K562 (cell line): ENCODE measurements around the gene F9. TPM values are rescaled to one million over a fixed set of nuclear protein-coding genes. Genes with fewer than 3 reads are reported as not detected.

ENCODE experiments used
- ATAC-seq: fragments of 200-7000 bp; cut with Tn5 transposase; 3 replicates; pipeline ENCODE4 v1.9.1; 2020; ENCODE audit warnings: moderate library complexity
- BruUV-seq: library from RNA; stranded (reverse); fragments of 400-500 nt; replicated peaks from 2 replicates; lab custom pipeline; 2021; lab: Mats Ljungman, UMichigan
- CTCF ChIA-PET: fragments of 300-600 bp; formaldehyde crosslinking; extraction: SDS; loops from one replicate; lab custom pipeline; 2021; ENCODE audit warnings: low intra/inter-chr PET ratio; lab: Yijun Ruan, JAX
- POLR2A ChIA-PET: fragments of 300-600, 350-650 bp; sonication (Branson Sonifier 250); formaldehyde crosslinking; extraction: SDS; loops from one replicate; lab custom pipeline; 2021; ENCODE audit warnings: antibody characterized with exemption, inconsistent platforms; lab: Yijun Ruan, JAX
- DNase-seq, 4 experiments: peaks; one replicate each; pipeline versions ENCODE4 v3.0.0 to v3.0.0-alpha.2; 2011 to 2018; ENCODE audit warnings: low spot score in 3 of 4, mixed read lengths in 3 of 4; ENCODE audit errors: extremely low read depth in 1 of 4
- FAIRE-seq: peaks from 2 replicates; lab custom pipeline; 2011; peaks lifted over from hg19 to GRCh38; lab: Jason Lieb, UNC
- H2AFZ ChIP-seq: 2 replicates; pipeline ENCODE4 v1.6.0; 2011; ENCODE audit warnings: low read depth, low read length, control low read depth, inconsistent platforms
- H3K27ac ChIP-seq: fragments of 200-600 bp; 3 replicates; pipeline ENCODE4 v1.8.0; 2011; ENCODE audit warnings: low read depth, mild to moderate bottlenecking, control low read depth, inconsistent platforms, low read length, moderate library complexity, mixed read lengths; ENCODE audit errors: extremely low read depth
- H3K27me3 ChIP-seq, 2 experiments: fragments of 300-600 bp in 1 of 2; 2 replicates in 1 of 2; 3 replicates in 1 of 2; pipeline versions ENCODE4 v1.6.0 to v1.8.0; 2011; ENCODE audit warnings: inconsistent platforms in 2 of 2, low read length in 2 of 2, mild to moderate bottlenecking in 1 of 2, mixed read lengths in 1 of 2, moderate library complexity in 1 of 2; ENCODE audit not compliant: control insufficient read depth in 2 of 2, insufficient read depth in 2 of 2
- H3K36me3 ChIP-seq: fragments of 300-600 bp; 3 replicates; pipeline ENCODE4 v1.8.0; 2011; ENCODE audit warnings: mild to moderate bottlenecking, low read length, inconsistent platforms; ENCODE audit not compliant: control insufficient read depth, insufficient read depth
- H3K4me1 ChIP-seq, 2 experiments: fragments of 200-600 bp in 1 of 2; replicated peaks in 1 of 2; 2 replicates in 1 of 2; 3 replicates in 1 of 2; pipeline versions ENCODE4 v1.5.1 to v1.8.0; 2011; ENCODE audit warnings: inconsistent platforms in 2 of 2, low read length in 2 of 2, mild to moderate bottlenecking in 1 of 2, mixed read lengths in 1 of 2, moderate library complexity in 1 of 2; ENCODE audit not compliant: control insufficient read depth in 2 of 2, insufficient read depth in 2 of 2
- H3K4me2 ChIP-seq: 2 replicates; pipeline ENCODE4 v1.6.1; 2011; ENCODE audit warnings: low read length, control low read depth, inconsistent platforms, mixed read lengths; ENCODE audit not compliant: insufficient read depth
- H3K4me3 ChIP-seq: fragments of 200-600 bp; sonication (generic), shearing (Covaris generic); 2 replicates; pipeline ENCODE4 v1.5.1; 2016; ENCODE audit warnings: control low read depth, inconsistent platforms
- H3K79me2 ChIP-seq: fragments of 200-600 bp; 3 replicates; pipeline ENCODE4 v1.8.0; 2011; ENCODE audit warnings: low read length, inconsistent platforms; ENCODE audit not compliant: control insufficient read depth, insufficient read depth
- H3K9ac ChIP-seq, 2 experiments: 2 replicates each; pipeline versions ENCODE4 v1.6.0 to v1.6.1; 2011; ENCODE audit warnings: low read depth in 2 of 2, low read length in 2 of 2, control low read depth in 1 of 2, inconsistent platforms in 1 of 2, mild to moderate bottlenecking in 1 of 2, mixed read lengths in 1 of 2; ENCODE audit not compliant: insufficient read depth in 1 of 2
- H3K9me1 ChIP-seq: one replicate; pipeline ENCODE4 v1.6.0; 2011; ENCODE audit warnings: inconsistent platforms, mild to moderate bottlenecking, low read length, moderate library complexity; ENCODE audit not compliant: control insufficient read depth, insufficient read depth
- H3K9me3 ChIP-seq: replicated peaks from 2 replicates; pipeline ENCODE4 v1.5.1; 2011; ENCODE audit warnings: low read depth, low read length, inconsistent platforms; ENCODE audit not compliant: control insufficient read depth, insufficient read depth
- H4K20me1 ChIP-seq: replicated peaks from 2 replicates; pipeline ENCODE4 v1.6.1; 2011; ENCODE audit warnings: low read length, inconsistent platforms, mixed read lengths; ENCODE audit not compliant: control insufficient read depth, insufficient read depth
- PHF21A ChIP-seq: fragments of 450-650 bp; IDR thresholded peaks from 2 replicates; pipeline ENCODE4 v1.6.1; 2017; ENCODE audit warnings: low read depth, borderline replicate concordance
- POLR2G ChIP-seq: fragments of 200-400 bp; formaldehyde crosslinking; IDR thresholded peaks from 2 replicates; pipeline ENCODE4 v1.6.1; 2017; ENCODE audit warnings: low read depth, mild to moderate bottlenecking, antibody characterized with exemption, low read length, moderate library complexity
- TBL1XR1 ChIP-seq, 2 experiments: IDR thresholded peaks; 2 replicates each; pipeline ENCODE4 v1.6.1; 2012; ENCODE audit warnings: improper control_type of control experiment in 2 of 2, low read length in 2 of 2, mild to moderate bottlenecking in 1 of 2
- ZNF133 ChIP-seq: fragments of 250-450 bp; sonication (Bioruptor Pico); IDR thresholded peaks from 2 replicates; pipeline ENCODE4 v1.4.0; 2020; ENCODE audit warnings: mild to moderate bottlenecking
- WGBS: fragments of 100-300 bp; shearing (Covaris generic); methylation state at CpG from one replicate; pipeline ENCODE4 v1.1.6; 2016; ENCODE audit warnings: low coverage, mixed read lengths; ENCODE audit not compliant: insufficient coverage; ENCODE audit errors: missing lambda C conversion rate; 5-methylcytosine and 5-hydroxymethylcytosine counted together
- in situ Hi-C: fragments of 300-500 bp; cut with MboI; formaldehyde crosslinking; loops from 4 replicates; pipeline ENCODE4 v1.15.0; 2018; ENCODE audit warnings: inconsistent platforms, mixed read lengths
- intact Hi-C: fragments of 100-400 bp; cut with micrococcal nuclease; formaldehyde crosslinking; loops from 2 replicates; pipeline ENCODE4 v1.14.2; 2022
- polyA plus RNA-seq, 8 experiments: library from polyadenylated mRNA; depleted of rRNA in 4 of 8; stranded (reverse) in 5 of 8; unstranded in 3 of 8; fragments of >200 nt; fragmentation: Nextera tagmentation in 2 of 8; fragmentation: Illumina TruSeq in 1 of 8; extraction: Ambion mirVana in 2 of 8; extraction: Trizol in 1 of 8; gene quantifications; 2 replicates each; pipeline versions ENCODE4 v1.2.1 to v1.2.3, GENCODE V29; 2011 to 2014; ENCODE audit warnings: inconsistent platforms in 1 of 8, missing spikeins in 1 of 8
- total RNA-seq, 7 experiments: library from RNA; depleted of rRNA in 6 of 7; stranded (reverse); fragments of >200 nt in 6 of 7; fragmentation: Illumina TruSeq in 2 of 7; extraction: Trizol in 2 of 7; gene quantifications; 2 replicates each; pipeline versions ENCODE4 v1.2.1 to v1.2.3, GENCODE V29; 2011 to 2021; ENCODE audit warnings: low replicate concordance in 1 of 7
- TF ChIP-seq, protein P1 (sequence below): fragments of 250-450 bp; sonication (Bioruptor Pico); IDR thresholded peaks from 2 replicates; pipeline ENCODE4 v1.4.0; 2020; ENCODE audit warnings: mild to moderate bottlenecking, moderate library complexity
- TF ChIP-seq, protein P2 (sequence below): sonication (generic); formaldehyde crosslinking; IDR thresholded peaks from 2 replicates; pipeline ENCODE4 v1.8.0; 2022; ENCODE audit warnings: mild to moderate bottlenecking, low read depth, missing genetic modification reagents
- TF ChIP-seq, protein P3 (sequence below): fragments of 450-650 bp; formaldehyde crosslinking; IDR thresholded peaks from 2 replicates; pipeline ENCODE4 v1.4.0; 2022; ENCODE audit warnings: missing genetic modification characterization

The F9 gene
- total and polyA plus RNA-seq, 9 of the 15 experiments (the other 6 are each of a cell fraction or from before 2014, with no cell fraction given), result 0.09 TPM; not detected in 8

DNA sequence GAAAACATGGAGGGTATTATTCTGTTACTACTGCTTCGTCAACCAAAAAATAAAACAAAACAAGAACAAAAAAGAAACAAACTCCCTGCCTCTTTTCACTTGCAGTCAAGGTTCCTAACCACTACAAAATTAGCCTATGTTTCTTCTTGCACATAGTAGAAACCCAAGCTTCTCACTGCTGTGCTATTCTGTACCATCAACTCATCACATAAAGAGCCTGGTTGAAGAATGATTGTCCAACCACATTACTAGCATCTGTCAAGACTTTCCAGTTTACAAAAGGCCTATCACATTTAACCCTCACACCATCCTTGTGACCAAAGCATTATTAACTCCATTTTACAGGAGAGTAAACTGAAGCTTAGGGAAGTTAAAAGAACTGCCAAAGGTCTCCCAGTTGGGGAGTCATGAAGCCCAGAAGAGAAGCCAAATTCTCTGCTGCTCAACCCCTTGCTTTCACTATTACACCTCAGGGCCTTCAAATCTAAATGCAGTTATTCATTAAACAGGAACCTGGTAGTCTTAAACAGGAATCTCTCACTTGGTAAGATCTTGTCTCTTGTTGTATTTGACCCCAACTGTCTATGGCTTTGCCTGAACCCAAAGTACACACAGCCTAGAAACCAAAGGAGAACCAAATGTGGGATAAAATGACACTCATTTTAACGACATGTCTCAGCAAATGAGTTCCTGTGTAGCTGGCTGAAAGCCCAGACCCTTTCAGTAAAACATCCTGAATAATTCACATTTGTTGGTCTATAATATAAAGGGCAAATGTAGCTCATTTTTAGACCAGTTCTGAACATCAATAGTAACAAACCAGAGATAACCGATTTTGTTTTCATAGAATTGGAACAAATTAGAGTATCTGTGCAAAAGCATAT, 8.6 kb downstream of the F9 start:
- in situ Hi-C loops, result no loop called here
- H3K4me3 ChIP-seq, result no peak overlapping the region
- H3K9me1 ChIP-seq, result no peaks in the 10 kb centered on the region
- no peaks in the 10 kb centered on the region for H3K9me3 ChIP-seq
- no peaks in the 10 kb centered on the region for H3K27me3 ChIP-seq
- 3% methylated on average over 3 of the region's 3 CpGs for WGBS
- BruUV-seq, result no TSS peak
- TF ChIP-seq, protein P1, sequence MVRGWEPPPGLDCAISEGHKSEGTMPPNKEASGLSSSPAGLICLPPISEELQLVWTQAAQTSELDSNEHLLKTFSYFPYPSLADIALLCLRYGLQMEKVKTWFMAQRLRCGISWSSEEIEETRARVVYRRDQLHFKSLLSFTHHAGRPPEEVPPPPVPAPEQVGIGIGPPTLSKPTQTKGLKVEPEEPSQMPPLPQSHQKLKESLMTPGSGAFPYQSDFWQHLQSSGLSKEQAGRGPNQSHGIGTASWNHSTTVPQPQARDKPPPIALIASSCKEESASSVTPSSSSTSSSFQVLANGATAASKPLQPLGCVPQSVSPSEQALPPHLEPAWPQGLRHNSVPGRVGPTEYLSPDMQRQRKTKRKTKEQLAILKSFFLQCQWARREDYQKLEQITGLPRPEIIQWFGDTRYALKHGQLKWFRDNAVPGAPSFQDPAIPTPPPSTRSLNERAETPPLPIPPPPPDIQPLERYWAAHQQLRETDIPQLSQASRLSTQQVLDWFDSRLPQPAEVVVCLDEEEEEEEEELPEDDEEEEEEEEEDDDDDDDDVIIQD (CRISPR knock-in tag), result no peak
- TF ChIP-seq, protein P2, sequence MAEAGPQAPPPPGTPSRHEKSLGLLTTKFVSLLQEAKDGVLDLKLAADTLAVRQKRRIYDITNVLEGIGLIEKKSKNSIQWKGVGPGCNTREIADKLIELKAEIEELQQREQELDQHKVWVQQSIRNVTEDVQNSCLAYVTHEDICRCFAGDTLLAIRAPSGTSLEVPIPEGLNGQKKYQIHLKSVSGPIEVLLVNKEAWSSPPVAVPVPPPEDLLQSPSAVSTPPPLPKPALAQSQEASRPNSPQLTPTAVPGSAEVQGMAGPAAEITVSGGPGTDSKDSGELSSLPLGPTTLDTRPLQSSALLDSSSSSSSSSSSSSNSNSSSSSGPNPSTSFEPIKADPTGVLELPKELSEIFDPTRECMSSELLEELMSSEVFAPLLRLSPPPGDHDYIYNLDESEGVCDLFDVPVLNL, result no peak
- TF ChIP-seq, protein P3, sequence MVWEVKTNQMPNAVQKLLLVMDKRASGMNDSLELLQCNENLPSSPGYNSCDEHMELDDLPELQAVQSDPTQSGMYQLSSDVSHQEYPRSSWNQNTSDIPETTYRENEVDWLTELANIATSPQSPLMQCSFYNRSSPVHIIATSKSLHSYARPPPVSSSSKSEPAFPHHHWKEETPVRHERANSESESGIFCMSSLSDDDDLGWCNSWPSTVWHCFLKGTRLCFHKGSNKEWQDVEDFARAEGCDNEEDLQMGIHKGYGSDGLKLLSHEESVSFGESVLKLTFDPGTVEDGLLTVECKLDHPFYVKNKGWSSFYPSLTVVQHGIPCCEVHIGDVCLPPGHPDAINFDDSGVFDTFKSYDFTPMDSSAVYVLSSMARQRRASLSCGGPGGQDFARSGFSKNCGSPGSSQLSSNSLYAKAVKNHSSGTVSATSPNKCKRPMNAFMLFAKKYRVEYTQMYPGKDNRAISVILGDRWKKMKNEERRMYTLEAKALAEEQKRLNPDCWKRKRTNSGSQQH (CRISPR knock-in tag), result no peak
- TF ChIP-seq ZNF133 (CRISPR knock-in tag), result no peak
- TF ChIP-seq PHF21A, result no peak
- no peak for TF ChIP-seq POLR2G
- no peak for TF ChIP-seq TBL1XR1 (IDR thresholded peaks at IDR 0.05; ENCODE audit: low read length in 2 of 2)
- intact Hi-C loops, result no loop called here
- no peak for ATAC-seq
- no peak overlapping the region for H3K27ac ChIP-seq
- H4K20me1 ChIP-seq, result no peaks in the 10 kb centered on the region
- no peak overlapping the region for H2AFZ ChIP-seq
- no peak for DNase-seq
- ChIA-PET CTCF (no interaction called here), POLR2A (no interaction called here)
- no peak for FAIRE-seq
- H3K4me1 ChIP-seq, result no peaks in the 10 kb centered on the region
- H3K79me2 ChIP-seq, result no peaks in the 10 kb centered on the region
- no peaks in the 10 kb centered on the region for H3K36me3 ChIP-seq
- no peak overlapping the region for H3K4me2 ChIP-seq
- H3K9ac ChIP-seq, result no peak overlapping the region
